EH (cell line): ENCODE results near the gene TBXAS1.

Experiments used
- DNase-seq: peaks from one replicate; pipeline ENCODE4 v3.0.0-alpha.2; 2015; ENCODE audit warnings: low read depth

TBXAS1 gene

DNA sequence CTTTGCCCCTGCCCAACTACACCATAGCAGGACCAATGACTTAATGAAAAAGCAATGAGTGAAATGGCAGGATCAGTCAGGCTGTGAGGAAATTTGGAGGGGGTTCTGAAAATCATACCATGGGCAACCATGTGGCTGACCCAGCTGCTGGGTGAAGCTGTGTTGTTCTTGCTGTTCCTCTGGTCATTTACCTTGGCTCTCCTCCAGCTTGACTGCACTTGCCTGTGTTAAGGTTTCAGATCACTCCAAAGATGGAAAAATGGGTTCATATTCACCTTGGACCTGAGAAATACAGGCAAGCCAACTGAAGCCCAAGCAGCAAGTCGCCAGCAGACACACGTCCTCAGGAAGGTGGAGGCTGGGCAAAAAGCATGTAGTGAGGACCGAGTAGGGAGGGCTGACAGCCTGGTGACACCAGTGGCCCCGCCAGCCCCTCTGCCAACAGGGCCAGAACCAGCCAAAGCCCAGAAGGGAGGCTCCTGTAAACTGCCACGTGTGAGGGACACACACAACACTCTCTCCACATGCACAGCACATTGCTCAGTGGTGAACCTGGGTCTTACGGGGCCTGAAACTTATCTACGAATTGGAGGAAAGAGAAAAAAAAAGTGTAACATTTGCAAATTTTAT, 193.6 kb downstream of the TBXAS1 start:
- DNase-seq = peak; percentile 47

DNA sequence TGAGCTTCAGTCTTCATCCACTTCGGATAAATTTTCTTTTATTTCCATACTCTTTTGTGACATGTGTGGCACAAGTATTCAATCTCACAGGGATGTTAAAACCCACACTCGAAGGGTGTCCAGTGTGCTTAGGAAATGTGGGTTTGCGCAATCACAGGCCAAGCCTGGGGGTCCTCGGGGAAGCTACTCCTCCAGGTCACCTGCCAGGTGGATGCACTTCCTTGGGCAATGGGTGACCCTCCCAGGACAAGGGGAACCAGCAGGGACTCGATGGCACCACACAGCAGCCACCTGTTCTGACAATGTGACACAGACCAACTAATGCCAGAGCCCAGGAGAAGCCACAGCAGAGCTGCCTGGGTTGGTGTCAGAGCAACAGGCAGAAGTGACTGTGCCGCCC, 194.7 kb downstream of the TBXAS1 start:
- no peak for DNase-seq

DNA sequence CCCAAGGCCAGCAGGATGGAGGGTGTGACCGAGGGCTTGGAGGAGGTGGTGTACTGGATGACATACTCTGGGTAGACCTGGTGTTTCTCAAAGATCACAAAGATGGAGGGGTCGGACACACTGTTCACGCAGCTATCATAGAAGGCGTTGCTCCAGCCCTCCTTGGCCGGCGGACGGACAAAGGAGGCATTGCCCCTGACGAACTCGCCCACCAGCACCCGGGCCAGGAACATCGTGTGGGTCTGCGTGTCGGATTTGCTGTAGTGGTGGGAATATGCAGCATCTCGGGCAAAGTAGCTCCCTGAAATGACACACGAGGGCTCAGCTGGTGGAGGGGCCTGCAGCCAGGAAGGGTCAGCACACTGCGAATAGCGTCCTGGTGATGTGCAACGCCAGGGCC, 195.5 kb downstream of the TBXAS1 start:
- no peak for DNase-seq

DNA sequence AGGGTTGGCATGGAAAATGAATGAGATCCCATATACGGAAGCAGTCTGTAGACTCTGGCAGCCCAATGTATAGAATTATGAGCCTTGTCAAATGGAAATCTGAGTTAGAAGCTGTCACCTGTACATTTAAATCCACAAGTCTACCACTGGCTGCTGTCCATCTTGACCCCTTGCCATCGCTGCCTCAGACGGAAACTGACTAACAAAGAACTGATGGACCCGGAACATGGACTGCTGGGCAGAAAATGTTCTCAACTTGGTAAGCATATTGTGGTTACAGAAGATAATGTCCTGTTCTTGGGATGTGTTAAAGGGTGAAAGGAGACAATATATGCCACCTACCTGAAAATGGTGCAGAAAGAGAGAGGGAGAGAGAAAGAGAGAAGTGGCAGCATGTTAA, 196.2 kb downstream of the TBXAS1 start:
- no peak for DNase-seq

DNA sequence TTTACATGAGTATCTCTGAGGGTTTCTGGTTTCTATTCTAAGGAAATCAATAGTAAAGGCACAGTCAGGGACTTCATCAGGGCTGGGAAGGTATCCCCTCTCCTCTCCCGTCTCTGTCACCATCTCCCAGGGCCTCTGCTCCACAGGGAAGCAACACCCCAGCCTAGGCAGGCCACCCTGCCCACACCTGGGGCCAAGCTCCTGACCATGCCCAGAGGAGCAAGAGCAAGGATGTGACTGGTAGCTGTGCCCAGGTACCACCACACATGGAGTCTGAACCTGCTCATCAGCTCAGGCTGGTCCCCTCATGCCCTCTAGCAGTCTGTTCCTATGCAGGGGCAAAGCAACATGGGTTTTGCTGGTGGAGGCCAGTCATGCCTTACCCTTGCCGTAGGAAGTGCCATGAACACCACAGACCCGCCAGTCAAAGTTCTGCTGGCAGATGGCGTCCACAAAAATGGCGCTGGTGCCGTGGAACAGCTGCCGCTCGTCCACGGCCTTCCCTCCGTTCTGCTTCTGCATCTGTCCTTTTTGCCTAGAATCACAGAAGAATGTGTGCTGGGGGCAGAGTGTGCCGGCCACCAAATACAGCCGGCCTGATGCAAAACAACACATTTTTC, 196.9 kb downstream of the TBXAS1 start:
- DNase-seq = no peak

DNA sequence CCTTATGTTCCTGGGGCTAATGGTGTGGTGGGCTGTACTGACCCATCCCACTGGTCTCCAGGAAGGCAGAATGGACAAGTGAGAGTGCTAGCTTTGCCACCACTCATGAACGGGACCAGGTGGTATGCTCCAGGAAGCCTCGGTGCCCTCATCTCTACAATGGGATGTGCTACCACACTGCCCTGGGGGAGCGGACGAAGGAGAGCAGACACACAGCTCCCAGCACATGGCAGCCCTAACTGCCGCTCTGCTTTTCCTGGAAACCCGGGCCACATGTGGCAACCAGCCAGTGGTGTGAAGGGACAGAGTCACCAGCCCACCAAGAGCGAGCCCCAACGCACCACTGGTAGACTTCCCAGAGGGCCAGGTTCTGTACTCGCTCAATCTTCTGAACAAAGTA, 197.9 kb downstream of the TBXAS1 start:
- no peak for DNase-seq

DNA sequence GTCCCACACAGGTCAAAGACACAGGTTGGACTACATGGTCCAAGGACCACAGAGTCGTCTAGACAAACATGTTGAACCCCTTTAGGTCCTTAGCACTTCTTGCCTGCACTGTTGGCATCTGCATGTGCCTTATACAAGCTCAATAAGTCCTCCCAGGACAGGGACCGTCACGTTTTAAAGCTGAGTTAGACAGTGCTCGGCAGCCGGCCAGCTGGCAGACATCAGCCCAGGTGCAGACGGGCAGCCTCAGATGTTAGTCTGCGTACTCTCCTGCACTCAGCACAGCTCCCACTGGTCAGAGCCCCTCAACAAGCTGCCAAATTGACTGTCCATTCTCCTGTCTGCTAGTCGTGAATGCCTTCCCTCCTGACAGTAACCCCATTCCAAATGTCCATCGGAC, 198.8 kb downstream of the TBXAS1 start:
- DNase-seq = no peak

DNA sequence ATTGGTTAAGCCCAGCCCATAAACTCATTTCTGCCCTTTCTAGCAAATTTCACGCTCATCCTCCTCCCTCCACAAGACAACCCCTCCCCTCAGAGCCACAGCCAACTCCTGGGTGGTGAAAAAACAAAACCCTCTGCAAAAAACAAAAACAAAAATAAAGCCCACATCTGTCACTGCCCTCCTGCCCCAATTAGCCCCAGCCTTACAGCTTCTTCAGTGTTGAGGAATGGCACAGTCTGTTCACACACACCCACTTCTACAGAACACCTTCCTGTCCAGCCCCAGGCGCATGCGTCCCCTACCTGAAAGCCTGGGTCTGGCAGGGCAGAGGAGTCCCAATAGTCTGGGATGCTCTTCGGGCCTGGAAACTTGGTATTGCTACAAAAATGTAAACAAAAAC, 199.2 kb downstream of the TBXAS1 start:
- no peak for DNase-seq

DNA sequence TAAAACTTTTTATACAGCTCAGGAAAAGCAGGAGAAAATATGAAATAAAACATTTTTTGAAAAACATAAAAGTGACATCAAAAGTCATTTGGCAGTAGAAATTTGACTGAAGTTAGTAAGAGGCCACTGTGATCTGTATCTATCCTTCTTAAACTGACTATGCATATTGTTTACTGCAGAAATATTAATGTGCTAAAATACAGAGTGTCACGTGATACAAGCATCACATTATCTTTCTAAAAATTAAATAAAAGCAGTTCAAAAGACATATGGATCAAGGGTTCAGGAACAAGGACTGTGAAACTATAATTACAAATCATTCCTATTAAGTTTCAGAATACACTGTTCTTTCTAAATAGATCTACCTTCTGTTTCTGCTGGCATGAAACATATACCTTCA, 200.0 kb downstream of the TBXAS1 start:
- no peak for DNase-seq

DNA sequence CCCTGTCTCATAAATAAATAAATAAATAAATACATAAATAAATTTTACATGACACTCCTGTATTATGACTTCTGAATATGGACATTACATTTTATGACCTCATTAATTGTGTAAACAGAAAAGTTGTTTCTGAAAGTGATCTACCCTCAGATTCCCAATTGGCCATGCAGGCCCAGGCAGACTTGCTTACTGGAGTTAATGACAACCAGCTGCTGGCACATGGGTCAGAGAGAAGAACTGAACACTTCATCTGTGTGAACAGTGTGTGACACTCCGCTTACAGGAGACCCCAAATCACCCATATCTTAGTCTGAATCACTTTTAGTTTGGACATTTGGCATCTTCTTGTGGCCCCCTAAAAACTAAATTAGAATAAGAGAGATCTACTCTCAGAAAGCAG, 202.3 kb downstream of the TBXAS1 start:
- DNase-seq = peak; percentile 28

DNA sequence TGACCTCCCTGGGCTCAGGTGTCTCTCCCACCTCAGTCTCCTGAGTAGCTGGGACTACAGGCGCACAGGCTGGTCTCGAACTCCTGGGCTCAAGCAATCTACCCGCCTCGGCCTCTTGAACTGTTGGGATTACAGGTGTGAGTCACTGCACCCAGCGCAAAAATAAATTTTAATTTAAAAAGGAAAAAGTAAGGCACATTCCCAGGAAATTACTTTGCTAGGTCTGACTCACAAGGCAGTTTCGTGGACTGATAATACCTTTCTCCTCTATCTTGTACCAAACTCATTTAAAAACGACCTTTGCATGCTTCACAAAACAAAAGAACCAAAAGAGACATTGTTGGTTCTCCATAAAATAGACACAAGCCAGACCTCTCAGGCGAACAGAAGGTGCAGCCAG, 204.0 kb downstream of the TBXAS1 start:
- peak; percentile 52 for DNase-seq

DNA sequence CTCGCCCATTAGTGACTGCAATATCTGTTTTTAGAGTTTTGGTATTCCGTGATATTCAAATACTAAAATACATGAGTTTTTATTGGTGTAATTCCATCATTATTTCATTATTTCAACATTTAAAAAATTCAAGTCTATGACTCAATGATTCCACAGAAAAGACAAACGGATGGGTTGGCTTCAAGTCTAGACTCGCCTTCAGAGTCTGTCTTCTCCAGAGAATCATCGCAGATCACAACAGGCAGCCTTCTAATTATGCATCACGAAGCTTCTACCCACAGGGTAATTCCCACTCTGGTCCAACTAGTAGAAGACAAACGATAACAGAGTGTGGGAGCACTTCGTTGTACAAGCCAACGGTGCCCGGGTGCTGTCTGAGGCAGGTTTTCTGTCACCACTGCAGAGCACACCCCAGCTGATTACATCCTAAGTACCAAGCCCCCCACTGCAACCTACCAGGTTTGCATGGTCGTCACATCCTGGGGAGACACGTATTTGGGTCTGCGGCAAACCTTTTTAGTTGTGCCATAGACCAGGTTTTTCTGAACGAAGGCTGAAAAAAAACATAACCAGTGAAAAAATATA, 204.8 kb downstream of the TBXAS1 start:
- DNase-seq = peak; percentile 11

DNA sequence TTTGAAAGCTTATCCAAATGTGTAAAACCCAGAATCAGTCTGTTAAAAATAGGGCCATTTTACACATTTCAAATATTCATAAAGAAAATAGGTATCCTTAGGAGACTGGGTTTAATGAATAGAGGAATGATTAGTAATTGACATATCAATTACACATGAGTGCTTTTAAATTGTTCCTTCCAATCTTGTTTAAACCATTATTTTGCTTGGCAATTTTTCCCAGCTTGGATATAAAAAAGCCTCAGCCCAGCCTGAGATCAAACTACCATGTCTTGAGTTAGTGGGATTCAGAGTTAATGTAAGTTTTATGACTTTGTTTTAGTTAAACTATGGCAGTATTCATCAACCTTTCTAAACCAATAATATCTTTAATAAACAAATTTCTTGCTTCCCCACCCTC, 205.4 kb downstream of the TBXAS1 start:
- no peak for DNase-seq

DNA sequence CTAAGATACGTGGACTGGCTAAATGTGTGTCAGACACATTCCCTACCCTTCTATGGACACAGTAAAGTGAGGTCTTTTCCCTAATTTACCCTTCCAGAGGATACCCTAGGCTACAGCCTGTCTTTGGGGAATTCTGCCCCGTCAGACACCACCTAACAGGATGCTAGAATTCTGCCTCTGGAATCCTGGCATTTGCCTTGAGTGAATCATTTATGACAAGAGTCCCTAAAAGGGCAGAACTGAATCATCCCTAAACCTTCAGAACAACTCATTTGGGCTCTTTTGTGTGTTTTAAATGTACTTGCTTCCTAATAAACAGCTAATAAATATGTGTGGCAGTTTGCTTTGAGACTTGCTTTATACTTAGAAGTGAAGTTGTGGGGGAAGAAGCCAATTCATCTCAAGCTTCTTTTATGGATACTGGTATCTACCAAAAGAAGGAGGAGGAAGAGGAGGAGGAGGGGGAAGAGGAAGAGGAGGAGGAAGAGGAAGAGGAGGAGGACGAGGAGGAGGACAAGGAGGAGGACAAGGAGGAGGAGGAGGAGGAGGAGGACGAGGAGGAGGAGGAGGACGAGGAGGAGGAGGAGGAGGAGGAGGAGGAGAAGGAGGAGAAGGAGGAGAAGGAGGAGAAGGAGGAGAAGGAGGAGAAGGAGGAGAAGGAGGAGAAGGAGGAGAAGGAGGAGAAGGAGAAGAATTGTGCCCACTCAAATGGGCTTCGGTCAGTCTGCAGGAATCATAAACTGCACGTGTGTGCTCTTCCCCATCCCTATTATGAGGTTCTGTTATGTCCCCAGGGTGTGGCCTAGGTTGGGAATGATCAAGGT, 206.5 kb downstream of the TBXAS1 start:
- DNase-seq = peak; percentile 90

DNA sequence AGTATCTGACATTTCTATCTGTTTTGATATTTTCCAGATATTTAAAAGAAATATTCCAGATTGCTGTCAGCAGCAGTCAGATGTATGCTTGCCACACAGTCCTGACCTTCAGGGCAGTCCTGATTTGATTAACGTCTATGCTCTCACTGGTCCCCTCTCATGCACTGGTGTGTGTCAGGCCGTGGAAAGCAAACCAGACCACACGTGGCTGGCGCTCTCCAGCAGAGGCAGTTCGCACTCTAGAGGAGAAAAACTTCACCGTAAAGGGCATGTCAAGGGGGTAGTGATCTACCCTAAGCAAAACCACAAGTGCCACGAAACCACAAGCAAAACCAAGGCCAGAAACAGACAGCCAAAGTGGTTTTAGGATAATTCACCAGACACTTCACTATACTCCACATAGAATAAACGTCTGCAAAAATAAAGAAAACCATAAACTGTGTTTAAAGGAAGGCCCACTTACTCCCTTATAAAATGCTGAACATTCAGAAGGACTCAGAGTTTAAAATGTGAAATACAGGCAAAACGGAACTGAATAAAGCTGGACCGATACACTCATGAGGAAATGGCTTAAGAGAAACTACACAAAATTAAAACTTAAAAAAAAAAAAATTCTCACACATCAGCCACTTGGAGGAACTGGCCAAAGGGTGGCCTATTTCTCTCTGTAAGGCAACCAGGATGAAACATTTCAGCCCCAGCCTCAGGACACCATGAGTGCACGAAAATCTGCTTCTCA, 207.3 kb downstream of the TBXAS1 start:
- DNase-seq = no peak

DNA sequence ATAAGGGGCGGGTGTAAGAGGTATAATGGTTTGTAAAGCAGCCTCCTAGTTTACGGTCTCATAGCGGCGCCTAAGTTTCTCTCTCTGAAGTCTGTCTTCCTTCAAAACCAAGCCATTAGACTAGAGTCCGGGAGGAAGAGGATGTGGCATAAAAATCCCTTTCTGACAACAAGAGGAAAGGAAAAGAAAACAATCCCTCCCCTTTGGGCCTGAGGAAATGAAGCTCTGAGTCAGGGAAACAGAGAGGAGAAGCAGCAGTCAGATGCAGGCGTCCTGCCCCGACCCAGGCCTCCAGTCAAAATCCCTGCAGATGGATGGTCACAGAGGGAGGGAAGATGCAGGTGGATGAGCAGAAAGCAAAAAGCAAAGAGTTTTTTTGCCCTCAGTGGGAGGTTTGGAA, 210.0 kb downstream of the TBXAS1 start:
- peak; percentile 52 for DNase-seq

DNA sequence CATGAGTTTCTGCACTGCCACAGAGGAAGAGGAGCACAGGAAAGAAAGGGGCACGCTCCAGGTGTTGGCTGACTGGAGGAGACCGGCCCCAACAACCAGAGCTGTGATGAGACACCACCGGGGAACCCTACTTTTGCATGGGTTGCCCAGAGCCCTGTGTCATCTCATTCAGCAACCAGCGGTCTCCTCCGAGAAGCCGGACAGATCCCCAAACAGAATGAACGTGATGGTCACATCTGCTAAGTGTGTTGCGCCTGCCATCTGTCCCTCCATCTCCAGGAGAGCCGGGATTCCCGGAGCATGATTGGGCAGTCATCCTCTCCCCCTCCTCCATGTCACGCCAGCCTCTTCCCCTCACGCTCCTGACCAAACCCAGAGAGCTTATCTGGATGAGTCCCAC, 210.8 kb downstream of the TBXAS1 start:
- no peak for DNase-seq

DNA sequence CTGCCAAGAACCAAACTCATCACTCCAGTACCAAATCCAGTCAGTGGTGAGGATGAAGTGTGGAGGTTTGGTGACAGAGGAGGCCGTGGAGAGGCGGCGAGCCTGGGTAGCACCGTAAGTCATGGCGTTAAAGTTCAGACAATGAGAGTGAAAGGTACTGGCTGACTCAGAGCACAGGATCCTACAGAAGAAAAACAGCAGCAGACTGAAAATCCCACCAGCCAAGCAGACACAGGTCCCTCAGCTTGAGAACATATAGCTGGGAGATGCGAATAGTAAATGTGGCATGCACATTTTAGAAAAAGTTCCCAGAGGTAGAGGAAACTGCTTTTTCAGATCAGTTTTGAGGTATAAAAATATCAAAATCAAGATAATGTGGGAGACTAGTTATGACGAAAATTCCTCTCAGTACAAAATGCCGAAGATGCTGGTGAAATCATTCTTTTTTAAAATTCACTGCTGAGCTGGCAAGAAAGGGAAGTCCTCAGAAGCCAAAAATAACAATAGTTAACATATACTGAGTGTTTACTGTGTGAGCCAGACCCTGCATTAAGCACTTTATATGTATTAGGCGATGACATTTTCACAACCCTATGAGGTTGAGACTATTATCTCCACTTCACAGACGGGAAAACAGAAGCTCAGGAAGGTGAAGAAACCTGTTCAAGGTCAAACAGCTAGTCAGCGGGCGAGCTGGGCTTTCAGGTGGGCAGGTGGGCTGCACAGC, 212.8 kb downstream of the TBXAS1 start:
- DNase-seq = peak; percentile 71

DNA sequence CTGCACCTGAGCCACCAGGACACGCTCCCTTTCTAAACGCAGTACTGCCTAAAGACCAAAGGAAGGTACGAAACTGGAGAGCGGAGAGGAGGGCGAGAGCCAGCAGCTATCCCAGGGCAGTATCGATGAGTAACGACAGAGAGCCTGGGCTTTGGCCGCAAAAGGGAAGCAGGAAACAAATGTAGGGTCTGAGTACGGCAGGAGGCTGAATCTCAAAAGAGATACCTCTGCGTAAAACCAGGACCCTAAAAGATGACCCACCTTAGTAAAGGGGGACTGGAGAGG, 213.3 kb downstream of the TBXAS1 start:
- DNase-seq = no peak

DNA sequence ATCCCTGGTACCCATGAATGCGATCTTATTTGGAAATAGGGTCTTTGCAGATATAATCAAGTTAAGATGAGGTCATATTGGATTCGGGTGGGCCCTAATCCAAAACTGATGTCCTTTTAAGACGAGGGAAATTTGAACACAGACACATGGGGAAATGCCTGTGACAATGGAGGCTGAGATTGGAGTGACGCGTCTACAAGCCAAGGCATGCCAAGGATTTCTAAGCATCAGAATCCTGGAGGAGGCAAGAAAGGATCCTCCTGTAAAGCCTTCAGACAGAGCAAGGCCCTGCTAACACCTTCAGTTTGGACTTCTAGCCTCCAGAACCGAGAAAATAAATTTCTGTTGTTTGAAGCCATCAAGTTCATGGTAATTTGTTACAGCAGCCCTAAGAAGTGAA, 215.2 kb downstream of the TBXAS1 start:
- no peak for DNase-seq

DNA sequence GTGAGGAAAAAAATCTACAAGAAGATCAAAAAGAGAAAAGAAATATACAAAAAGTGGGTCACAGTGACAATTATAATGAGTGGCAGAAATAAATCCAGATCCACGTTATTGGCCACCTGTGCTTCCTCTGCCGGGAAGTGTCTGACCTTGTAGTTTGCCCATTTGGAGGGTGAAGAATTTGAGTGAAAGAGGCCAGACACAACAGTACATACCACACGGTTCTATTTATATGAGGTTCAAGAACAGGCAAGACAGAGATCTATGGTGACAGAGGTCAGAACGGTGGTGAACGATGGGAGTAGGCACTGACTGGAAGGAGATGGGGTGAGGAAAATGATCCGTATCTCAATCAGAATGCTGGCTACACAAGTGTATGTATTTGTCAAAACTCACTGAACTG, 216.6 kb downstream of the TBXAS1 start:
- DNase-seq = no peak

DNA sequence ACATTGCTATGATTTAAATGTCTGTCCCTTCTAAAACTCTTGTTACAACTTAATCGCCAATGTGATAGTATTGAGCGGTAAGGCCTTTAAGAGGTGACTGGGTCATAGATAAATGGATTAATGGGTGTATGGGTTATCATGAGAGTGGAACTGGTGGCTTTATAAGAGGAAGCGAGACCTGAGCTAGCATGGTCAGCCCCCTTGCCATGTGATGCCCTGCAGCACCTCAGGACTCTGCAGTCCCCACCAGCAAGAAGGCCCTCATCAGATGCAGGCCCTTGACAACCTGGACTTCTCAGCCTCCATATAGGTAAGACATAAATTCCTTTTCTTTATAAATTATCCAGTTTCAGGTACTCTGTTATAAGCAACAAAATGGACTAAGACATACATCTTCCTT, 218.1 kb downstream of the TBXAS1 start:
- no peak for DNase-seq
